GM18858 (cell line): ENCODE data around the gene KCND3.

Experiments
- ATAC-seq: cut with Tn5 transposase; IDR thresholded peaks from one replicate; pipeline ENCODE4 v1.9.1; 2021; ENCODE audit not compliant: unreplicated experiment

The KCND3 gene

DNA sequence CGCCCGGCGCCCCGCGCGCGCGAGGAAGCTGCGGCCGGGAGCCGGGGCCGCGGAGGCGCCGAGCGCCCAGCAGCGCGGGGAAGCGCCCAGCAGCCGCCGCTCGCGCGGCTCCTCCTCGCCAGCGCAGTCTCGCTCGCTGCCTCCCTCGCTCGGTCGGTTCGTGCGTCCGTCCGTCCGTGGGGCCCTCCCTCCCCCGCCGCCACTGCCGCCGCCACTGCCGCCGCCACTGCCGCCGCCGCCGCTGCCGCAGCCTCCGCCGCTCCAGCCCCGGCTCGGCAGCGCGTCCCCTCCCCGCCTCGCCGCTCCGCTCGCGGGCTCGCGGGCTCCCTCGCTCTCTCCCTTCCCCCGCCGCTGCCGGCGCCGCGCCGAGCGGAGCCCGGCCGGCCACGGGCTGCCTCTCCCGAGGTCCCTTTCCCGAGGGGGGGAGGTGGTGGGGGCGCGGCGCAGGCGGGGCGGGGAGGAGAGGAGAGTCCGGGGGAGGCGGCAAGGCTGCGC is at the start of gene KCND3:
Gene KCND3, minus strand, starts transcription at position 138 of the 495 bp plus-strand sequence.
- ATAC-seq: no peak

DNA sequence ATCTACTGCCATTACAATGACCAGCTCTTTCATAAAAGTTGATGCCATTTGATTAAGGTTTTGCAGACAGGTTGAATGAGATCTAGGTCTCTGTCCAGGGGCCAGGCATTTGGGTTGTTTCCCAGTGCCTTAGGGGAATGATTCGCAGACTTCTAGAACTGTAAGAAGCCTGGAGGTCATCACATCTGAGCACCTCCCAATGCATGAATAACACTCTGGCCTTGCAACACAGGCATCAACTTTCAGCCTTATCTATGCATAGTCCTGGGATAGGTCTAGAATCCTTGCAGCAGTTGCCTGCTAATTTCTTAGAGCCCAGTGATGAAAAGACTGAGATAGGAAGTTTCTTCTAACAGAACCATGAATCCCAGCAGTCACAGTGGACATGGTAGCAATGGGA is 44.8 kb upstream of the KCND3 start:
- ATAC-seq: no peak

DNA sequence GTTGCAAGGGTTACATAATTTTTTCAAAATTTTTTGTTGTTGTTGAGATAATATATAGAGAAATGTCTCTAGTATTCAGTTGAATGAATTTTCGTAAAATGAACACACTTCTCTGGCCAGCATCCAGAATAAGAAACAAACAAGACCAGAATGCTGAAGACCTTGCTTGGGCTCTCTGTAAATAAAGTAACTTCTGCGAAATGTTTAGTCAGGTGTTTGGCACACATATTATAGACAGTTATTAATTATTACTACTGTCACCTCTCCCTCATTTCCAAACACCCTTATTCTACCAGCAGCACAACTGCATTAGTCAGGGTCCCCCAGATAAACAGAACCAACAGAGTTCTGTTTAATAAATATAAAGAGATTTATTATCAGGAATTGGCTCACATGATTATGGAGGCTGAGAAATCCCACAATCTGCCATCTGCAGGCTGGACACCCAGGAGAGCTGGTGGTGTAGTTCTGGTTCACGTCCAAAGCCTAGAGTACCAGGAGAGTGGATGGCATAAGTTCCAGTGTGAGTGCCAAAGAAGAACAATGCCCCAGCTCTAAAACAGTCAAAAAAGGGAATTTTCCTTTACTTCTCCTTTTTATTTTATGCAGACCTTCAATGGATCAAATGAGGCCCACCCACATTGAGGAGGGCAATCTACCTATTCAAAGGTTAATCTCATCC is 44.1 kb upstream of the KCND3 start:
- no peak for ATAC-seq

DNA sequence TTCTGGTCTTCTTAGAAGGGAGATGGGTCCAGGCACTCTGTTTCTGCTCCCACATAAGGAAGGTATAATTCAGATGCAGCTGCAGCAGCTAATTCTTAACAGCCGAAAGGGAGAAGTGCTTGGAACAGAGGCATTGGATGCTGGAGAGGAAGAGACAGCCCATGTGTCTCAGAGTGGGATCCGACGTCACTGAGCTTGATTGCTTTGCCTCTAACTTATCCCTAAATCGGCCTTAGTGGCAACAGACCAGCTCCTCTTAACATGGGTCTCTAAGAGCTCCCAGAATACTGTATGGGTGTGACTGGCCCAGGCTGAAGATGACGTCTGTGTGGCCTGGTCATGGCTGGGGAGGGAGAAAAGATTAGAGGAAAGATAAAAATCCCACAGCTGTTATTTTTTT is 40.7 kb upstream of the KCND3 start:
- no peak for ATAC-seq

DNA sequence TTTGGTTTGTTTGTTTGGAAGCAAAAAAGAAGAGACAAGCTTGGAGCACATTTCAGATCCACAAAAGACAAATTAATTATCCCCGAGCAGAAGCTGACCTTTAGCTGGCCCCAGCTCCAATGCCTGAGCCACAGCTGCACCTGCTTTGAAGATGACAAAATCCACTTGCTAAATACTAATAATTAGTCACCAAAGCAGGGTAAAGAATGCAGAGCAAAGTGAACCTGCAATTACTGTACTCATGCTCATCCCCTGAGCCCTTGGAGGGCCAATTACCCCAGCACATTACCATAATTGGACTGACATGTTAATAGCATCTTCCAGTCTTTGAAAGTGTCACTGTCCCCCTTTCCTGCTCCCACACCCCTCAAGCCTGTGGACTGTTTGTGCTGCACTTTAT is 38.2 kb upstream of the KCND3 start:
- no peak for ATAC-seq

DNA sequence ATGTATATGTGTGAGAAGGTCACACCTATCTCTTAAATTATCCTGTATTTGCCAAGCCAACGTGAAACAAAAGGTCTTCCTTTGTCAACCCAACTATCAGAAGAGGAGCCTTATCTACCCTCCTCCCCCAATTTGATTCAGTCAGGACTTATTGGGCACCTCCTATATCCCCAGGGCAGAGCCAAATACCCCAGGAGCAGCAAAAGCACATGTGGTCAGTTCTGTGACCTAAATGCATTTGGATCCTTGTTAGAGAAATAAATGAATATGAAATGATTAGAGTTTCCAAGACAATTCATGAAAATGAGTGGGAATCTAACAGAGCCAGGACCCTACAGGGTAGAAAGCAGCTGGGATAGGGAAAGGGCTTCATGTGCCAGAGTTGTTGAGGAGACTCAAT is 37.0 kb upstream of the KCND3 start:
- ATAC-seq: no peak

DNA sequence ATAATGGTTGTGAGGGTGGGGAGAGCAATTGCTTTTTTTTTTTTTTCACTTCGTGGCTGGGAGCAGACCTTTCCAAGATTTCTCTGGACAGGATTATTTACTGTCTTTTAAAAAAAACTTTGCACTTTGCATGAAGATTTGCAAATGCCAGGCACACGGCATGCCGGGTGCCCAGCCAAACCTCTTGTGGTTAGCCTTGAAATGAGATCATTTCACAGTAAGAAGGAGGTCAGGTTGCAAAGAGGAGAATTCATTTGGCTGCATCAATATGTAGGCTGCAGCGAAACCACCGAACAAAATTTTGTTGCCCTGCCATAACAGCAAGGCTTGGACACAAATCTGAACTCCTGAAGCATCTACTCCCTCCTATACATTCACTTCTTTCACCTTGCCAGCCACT is 36.5 kb upstream of the KCND3 start:
- ATAC-seq: no peak

DNA sequence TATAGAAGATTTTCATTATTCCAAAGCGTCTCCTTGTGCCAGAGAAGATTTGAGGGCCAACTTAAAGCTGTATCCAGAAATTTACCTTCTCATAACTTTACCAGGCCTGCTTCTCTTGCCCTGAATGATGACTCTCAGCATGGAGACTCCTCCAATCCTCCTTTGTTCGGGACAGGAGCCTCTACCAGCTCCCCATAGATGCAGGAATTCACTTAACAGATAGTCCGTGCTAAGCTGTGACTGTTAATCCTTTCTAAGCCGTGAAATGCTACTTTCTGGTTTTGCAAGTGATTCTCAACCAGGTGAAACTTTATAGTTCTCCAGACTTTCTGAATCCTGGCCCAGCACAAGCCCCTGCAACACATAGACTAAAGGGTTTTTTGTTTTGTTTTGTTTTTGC is 31.8 kb upstream of the KCND3 start:
- no peak for ATAC-seq

DNA sequence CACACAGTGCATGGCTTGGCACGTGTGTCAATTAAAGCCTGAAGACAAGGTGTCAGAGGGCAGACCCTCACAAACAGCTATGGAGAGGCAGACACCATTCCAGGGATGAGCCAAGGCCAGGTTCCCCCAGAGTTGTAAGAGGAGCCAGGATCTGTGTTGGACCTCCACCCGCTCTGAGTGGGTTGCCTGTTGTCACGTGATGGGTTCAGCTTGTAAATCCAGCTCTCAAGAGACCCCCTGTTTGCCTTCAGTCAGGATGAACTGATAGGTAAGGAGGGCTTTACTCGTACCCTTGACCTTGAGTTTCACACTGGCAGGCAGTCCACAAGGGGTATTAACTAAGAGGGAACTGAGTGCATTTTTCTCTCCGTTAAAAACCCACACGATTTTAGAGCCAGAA is 27.7 kb upstream of the KCND3 start:
- no peak for ATAC-seq

DNA sequence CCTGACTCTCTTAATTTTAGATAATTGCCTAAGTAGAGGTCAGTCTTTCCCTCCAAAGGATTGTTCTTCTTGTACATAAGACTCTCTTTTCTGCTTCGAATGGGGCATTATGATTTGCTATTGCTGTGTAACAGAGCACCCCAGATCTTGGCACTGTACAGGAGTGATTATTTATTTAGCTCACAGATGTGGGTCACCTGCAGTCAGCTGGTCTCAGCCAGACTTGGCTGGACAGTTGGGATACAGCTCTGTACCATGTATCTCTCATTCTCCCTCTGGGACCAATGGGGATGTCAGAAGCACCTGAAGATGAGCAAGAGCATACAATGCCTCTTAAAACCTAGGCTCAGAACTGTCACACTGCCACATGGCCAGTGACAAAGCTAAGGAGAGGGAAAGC is 23.4 kb upstream of the KCND3 start:
- ATAC-seq: no peak

DNA sequence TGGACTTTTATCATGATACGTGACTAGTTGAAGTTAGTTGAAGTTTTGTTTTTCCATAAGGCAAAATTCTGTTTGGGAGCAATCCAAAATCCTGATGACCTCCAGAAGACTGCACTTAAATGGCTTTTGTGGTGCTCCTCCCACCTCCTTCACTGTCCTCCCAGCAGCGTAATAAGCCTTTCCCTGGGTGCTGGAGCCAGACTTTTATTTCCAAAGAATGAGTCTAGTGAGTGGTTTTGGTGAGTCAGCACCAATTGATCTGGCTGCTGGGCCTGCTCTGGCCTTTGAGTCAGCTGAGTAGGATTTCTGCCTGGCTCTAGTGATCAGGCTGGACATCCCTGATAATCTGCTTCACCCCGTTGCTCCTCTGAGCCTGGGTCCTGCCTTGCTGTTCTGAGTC is 21.7 kb upstream of the KCND3 start:
- ATAC-seq: no peak

DNA sequence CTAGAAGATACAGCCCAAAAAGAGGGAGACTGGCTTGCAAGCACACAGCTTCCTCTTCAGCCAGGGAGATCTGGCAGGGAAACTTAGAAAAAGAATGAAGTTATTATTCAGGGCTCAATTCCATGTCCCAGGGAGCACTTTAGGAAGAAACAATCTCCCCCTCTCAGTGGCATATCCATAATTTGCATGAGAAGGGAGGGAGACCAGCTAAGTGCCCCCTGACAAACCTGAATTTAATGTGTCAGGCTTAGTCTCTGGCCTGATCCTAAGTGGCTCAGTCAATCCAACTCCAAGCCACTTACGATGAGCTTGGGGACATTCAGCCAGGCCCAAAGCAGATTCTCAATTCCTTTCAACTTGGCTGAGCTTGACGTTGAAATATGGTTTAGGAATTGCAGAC is 17.7 kb upstream of the KCND3 start:
- ATAC-seq: no peak

DNA sequence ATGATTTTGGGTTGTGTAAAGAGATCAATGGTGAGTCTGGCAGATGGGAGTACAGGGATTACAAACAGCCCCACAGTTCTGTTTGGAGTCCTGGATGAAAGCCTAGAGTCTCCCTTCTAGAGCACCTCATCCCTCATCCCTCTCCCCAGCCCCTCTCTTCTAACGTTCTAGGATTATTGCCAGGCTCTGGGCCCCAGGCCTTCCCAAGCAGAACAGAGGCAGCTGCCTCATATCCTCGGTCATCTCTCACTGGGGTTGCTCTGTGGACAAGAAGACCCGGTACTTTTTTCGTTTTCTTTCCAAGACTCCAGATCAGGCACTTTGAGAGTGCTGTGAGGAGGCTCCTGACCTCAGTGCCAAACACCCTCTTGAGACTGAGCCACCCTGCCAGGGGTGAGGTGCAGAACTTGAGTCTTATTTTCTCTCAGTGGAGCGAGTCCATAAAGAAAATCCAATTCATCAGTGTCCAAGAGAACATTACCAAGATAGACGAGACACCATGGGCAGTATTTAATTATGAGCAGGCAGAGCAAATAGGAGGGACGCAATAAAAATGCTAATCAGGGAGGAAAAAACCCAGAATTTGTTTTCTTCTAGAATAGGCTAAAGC is 17.1 kb upstream of the KCND3 start:
- ATAC-seq: no peak

DNA sequence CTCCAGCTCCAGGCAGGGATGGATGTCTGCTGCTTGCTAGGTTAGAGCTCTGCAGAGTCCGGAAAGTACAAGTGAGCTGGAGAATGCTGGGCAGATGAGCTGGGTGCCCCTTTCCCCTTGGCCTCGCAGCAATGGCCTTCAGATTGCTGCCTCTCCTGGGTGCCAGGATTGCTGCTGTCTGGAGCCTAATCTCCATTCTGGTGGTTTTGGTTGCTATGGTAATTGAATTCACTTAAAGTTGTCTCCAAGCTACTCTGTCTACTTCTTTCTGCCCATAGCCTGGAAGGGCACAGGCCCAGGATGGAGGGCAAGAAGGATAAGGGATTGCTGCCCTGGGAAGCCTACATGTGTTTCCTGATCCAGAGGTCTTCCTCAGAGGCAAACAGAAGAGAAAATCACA is 14.6 kb upstream of the KCND3 start:
- ATAC-seq: no peak

DNA sequence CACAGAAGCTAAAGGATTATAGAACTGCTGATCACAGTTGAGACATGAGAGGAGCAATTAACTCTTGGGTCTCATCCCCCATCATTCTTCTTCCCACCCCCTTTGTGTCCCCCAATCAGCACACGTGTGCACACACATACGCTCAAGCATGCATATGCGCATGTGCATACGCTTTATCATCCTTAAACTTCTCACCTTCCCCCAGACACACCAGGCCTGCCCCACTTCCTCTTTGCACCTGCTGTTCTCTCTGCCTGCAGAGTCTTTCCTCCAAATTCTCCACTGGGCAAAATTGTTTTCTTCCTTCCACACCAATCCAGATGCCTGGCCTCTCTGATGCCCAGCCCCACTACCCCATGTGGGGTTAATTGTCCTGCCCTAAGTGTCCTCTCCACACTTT is 13.0 kb upstream of the KCND3 start:
- no peak for ATAC-seq

DNA sequence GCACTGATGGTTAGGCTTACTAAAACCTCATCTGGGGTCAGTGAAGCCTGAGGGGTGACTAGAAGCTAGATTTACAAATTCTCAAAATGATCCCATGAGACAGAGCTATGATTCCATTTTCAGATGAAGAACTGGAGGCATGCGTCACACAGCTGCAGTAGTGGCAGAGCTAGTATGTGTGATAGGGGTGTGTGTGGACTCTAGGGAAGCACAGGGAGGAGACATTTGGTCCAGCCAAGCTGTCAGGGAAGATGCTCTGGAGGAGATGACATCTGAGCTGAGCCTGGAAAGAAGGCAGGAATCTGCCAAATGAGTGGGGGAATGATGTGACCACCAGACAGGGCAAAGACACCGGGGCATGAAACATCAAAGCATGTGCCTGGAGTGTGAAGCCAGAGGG is 12.0 kb upstream of the KCND3 start:
- ATAC-seq: no peak

DNA sequence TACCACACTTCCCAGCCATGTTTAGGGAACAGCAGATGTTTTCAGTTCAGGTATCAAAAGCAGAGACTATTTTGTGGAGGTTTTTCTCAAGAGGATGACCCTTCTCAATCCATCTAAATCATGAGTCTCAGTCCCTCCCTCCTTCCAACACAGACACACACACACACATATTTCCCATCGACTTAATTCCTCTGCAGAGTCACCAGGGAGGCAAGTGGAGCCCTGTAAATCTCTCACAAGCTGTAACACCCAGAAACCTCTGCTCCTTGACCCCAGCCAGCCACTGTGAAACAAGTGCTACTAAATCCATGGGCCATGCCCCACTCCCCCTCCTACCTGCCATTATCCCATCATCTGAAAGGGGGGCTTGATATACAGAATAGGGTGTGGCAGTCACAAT is 10.6 kb upstream of the KCND3 start:
- no peak for ATAC-seq

DNA sequence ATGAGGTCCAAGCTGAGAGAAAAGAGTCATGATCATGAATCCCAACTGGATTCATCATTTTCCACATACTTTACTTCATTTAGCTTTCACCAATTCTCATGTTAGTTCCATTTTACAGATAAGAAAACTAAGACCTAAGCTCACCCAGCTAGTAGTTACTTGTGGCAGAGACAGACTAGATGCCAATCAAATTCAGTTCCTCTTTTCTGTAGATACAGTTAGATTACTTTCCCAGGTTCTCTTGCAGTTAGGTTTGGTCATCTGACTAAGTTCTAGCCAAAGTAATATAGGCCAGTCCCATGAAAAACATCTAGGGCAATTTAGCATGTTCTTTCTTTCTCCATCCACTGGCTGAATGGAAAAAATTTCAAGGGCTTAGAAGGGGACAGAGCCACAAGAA is 8.9 kb upstream of the KCND3 start:
- ATAC-seq: no peak

DNA sequence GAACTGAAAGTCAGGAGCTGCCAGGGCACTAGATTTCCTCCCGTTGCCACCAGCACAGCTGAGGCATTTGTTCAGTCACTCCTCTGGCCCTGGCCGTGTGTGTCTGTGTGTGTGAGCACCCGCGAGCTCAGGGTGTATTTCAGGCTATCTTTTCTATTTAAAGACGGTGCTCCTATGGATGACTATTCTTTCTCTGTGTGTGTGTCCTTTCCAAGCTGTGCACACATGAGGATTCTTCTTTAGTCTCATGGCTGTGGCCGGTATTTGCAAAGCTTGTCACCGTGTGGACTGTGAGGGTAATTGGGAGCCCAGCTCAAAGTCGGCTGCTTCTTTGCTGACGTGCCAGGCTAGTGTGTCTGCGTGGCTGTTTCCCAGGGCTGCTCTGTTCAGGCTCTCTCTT is 3.0 kb upstream of the KCND3 start:
- no peak for ATAC-seq

DNA sequence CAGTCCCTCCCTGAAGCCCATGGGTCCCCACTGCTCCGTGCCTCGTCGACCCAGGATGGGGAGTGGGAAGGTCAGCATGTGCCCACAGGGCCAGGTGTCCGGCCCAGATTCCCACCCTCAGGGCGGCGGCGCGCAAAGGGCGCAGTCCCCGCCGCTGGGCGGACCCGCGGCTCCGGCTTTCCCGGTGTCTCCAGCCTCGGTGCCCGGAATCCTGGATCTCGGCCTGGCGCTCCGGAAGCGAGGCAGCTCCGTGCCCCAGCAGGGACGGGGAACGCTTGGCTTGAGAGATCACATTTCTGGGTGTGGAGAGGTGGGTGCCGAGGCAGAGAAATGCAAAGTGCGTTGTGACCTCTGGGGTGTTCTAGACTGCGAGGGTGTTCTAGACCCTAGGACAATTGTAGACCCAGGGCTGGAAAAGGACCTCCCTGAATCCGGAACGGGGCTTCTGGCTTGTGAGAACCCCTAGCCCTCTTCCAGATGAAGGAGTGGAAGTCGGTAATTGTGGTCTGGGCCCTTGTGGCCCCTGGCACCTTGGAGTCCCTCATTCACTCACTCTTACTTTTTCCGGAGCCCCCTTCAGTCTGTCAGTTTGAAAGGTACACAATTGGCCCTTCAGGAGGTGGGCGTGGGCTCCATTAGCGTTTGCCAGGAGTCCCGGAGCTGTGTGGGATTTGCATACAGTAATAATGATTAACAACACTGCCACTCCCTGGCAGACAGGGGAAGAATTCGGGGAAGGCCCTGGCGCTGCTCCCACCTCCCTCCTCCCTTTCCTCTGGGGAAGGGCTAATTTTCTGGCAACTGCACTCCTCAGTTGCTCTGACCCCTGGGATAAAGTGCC is 1.6 kb upstream of the KCND3 start:
- ATAC-seq: no peak

DNA sequence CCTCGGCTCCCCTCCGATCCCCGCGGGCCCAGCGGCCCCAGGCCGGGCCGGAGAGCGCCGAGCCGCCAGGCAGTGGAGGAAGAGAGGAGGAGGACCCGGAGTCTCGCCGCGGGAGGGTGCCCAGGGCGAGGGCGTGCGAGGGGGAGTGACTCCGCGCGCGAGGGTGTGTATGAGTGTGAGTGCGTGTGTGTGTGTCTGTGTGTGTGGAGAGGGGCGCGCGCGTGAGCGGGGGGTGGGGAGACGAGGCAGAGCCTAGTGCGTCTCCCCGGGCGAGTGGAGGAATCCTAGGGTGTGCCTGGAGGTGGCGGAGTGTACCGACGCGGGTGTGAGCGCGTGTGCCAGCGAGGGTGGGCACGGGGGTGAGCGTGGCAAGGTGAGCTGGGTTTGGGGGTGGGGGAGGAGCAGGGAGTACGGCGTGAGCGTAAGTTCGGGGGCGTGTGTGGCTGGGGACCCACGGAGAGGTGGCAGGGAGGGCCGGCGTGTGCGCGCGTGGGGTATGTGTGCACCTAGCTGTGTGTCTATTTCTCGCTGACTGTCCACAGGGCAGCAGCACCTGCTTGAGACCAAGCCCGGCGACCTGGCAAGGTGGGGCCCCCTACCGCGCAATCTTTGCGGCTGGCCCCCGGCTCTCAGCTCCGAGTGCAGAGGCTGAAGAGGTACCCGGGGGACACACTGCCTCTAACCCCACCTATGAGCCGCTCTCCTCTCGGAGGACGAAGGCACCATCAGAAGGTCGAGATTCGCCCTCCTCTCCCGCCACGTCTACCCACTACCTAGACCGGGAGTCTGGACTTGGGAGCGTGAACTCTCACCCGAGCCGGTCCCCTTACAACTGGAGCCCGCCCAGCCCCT is 784 bp upstream of the KCND3 start:
- ATAC-seq: no peak
